ENCODE measurements around the gene MFSD6L.
"Not testable (repeated sequence)": the region's sequence is repeated elsewhere in the genome, so short reads cannot be mapped to it uniquely, and the experiment has no call there.

The MFSD6L gene

GRCh38 chr17:8823279-8823678 lies 24.1 kb upstream of the MFSD6L start:
- no peak for DNase-seq

GRCh38 chr17:8822401-8823035 lies 23.4 kb upstream of the MFSD6L start:
- no peak for DNase-seq

GRCh38 chr17:8821446-8822105 lies 22.4 kb upstream of the MFSD6L start:
- DNase-seq = no peak

- no peak for DNase-seq
These were observed 21.3 kb upstream of the MFSD6L start for GRCh38 chr17:8820311-8821010.

GRCh38 chr17:8818654-8819330 lies 19.6 kb upstream of the MFSD6L start:
- DNase-seq = no peak

GRCh38 chr17:8818047-8818446 lies 18.9 kb upstream of the MFSD6L start:
- no peak for DNase-seq

GRCh38 chr17:8806926-8807550 lies 7.9 kb upstream of the MFSD6L start:
- no peak for DNase-seq

- DNase-seq = no peak
These were observed 7.2 kb upstream of the MFSD6L start for GRCh38 chr17:8806253-8806925.

- not testable (repeated sequence) for DNase-seq
These were observed 6.2 kb upstream of the MFSD6L start for GRCh38 chr17:8805396-8805795.

- DNase-seq = no peak
These were observed 4.6 kb upstream of the MFSD6L start for GRCh38 chr17:8803531-8804420.

- no peak for DNase-seq
These were observed 2.1 kb upstream of the MFSD6L start for GRCh38 chr17:8801135-8801840.

GRCh38 chr17:8800656-8801055 lies 1.5 kb upstream of the MFSD6L start:
- DNase-seq = no peak

- no peak for DNase-seq
These were observed 526 bp upstream of the MFSD6L start for GRCh38 chr17:8799570-8800212.

- no peak for DNase-seq
These were observed 854 bp downstream of the MFSD6L start for GRCh38 chr17:8798176-8798845.

- DNase-seq = no peak
These were observed 1.5 kb downstream of the MFSD6L start for GRCh38 chr17:8797621-8798175.

- no peak for DNase-seq
These were observed 4.5 kb downstream of the MFSD6L start for GRCh38 chr17:8794636-8795035.

- no peak for DNase-seq
These were observed 5.5 kb downstream of the MFSD6L start for GRCh38 chr17:8793649-8794048.

GRCh38 chr17:8792646-8793045 lies 6.5 kb downstream of the MFSD6L start:
- DNase-seq = no peak

- DNase-seq = no peak
These were observed 7.3 kb downstream of the MFSD6L start for GRCh38 chr17:8791910-8792270.
